ENCODE measurements around the gene RTEL1.
A peak's percentile ranks its signal among the peaks of the same experiment; 100 is the strongest.

The RTEL1 gene

DNA sequence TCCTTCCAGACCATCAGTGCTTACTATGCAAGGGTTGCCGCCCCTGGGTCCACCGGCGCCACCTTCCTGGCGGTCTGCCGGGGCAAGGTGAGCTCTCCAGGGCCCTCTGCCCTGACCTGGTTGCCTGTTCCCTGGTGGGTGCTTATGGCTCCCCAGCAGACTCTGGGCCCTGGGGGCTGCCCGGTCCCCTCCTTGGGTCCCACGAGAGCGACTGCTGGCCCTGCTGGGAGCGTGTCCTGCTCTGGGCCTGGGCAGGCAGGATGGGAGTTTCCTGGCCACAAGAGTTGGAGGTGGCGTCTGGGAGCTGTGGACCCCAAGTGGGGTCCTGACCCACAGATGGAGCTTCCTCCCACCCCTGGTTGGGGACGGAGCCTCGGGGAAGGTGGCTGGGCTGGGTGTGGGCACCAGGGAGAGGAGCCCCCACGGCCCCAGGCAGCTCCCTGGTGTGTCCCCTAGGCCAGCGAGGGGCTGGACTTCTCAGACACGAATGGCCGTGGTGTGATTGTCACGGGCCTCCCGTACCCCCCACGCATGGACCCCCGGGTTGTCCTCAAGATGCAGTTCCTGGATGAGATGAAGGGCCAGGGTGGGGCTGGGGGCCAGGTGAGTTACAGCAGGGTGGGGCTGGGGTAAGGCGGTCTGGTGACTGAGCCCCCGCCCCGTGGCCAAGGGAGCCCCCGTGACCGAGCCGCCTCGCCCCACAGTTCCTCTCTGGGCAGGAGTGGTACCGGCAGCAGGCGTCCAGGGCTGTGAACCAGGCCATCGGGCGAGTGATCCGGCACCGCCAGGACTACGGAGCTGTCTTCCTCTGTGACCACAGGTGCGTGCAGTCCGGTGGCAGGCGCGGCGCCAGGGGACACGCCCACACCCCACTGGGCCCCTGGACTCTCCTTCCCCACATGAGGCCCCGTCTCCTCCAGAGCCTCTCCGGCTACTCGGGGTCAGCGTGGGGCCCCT lies 31.2 kb downstream of the RTEL1 start:
- Histone ChIP-seq H3K4me1 (ENCODE audit: control insufficient read depth, insufficient read depth, low read length) (peaks cover 23% of the 10 kb centered on the region), H3K36me3 (ENCODE audit: control insufficient read depth, insufficient read depth, low read length, severe bottlenecking) (no peaks in the 10 kb centered on the region), H3K9me3 (ENCODE audit: control insufficient read depth, low read length) (no peaks in the 10 kb centered on the region), H3K27me3 (replicated peaks; ENCODE audit: control insufficient read depth, insufficient read depth, low read length) (no peaks in the 10 kb centered on the region), H3K4me3 (ENCODE audit: low read length) (no peak overlapping the region), H3K9ac (ENCODE audit: low read length) (no peak overlapping the region)
- no peak for DNase-seq (ENCODE audit: low read depth)

DNA sequence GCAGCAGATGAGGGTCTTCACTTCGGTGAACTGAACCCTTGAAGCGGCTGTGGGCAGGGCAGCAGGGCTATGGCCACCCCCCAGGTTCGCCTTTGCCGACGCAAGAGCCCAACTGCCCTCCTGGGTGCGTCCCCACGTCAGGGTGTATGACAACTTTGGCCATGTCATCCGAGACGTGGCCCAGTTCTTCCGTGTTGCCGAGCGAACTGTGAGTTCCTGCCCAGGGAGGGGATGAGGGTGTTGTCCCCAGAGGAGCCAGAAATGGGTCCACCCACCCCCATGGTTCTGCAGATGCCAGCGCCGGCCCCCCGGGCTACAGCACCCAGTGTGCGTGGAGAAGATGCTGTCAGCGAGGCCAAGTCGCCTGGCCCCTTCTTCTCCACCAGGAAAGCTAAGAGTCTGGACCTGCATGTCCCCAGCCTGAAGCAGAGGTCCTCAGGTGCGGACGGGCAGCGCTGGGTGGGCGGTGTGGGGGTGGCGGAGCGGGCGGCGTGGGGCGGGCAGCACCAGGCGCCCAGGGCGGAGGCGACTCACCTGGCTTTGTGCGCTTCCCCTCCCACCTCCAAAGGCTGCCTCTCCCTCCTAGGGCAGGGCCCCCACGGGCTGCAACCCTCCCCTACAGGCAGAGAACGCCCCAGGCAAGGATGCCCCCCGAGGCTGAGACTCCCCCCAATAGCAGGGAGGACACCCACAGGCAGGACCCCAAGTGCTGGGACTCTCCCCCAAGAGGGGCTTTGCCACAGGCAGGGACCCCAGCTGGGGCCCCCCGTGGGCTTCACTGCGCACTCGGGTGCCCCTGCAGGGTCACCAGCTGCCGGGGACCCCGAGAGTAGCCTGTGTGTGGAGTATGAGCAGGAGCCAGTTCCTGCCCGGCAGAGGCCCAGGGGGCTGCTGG lies 32.1 kb downstream of the RTEL1 start:
- Histone ChIP-seq H3K36me3 (ENCODE audit: control insufficient read depth, insufficient read depth, low read length, severe bottlenecking) (no peaks in the 10 kb centered on the region), H3K9me3 (ENCODE audit: control insufficient read depth, low read length) (no peaks in the 10 kb centered on the region), H3K4me1 (ENCODE audit: control insufficient read depth, insufficient read depth, low read length) (peaks cover 23% of the 10 kb centered on the region), H3K9ac (ENCODE audit: low read length) (no peak overlapping the region), H3K4me3 (ENCODE audit: low read length) (no peak overlapping the region), H3K27me3 (replicated peaks; ENCODE audit: control insufficient read depth, insufficient read depth, low read length) (no peaks in the 10 kb centered on the region)
- DNase-seq (ENCODE audit: low read depth) = no peak

DNA sequence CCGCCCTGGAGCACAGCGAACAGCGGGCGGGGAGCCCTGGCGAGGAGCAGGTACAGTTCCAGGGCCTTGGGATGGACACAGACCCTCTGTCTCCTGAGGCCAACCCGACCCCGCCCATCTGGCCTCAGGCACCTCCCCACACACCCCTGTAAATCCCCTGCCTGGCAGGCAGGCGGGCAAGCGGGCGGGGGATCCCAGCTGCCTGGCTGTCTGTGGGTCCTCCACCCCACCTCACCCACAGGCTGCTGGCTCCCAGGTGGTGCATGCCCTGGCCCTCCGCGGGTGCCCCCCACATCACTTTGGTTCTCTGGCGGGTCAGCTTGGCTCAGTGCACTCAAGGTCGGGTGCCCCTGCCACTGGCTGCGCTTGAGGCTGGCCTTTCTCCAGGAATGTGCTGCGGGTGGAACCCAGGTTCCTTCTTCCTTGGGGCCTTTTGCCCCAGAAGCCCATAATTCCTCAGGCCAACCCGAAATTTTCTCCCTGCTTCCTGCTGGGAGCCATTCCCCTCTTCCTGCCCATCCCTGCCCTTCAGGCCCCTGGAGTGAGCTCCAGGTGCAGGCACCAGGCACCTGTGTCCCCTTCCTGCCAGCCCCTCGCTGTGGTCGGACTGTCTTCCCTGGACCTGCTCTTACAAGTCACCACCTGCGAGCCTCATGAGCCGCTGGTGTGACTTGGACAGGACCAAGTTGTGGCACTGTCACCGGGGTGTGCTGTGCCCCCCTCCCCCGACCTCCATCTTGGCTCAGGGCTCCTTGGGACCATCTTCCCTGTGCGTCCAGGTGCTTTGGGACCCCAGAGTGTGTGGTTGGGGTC lies 33.0 kb downstream of the RTEL1 start:
- Histone ChIP-seq H3K9me3 (ENCODE audit: control insufficient read depth, low read length) (no peaks in the 10 kb centered on the region), H3K27me3 (replicated peaks; ENCODE audit: control insufficient read depth, insufficient read depth, low read length) (no peaks in the 10 kb centered on the region), H3K36me3 (ENCODE audit: control insufficient read depth, insufficient read depth, low read length, severe bottlenecking) (no peaks in the 10 kb centered on the region), H3K4me3 (ENCODE audit: low read length) (no peak overlapping the region), H3K4me1 (ENCODE audit: control insufficient read depth, insufficient read depth, low read length) (peaks cover 23% of the 10 kb centered on the region), H3K9ac (ENCODE audit: low read length) (no peak overlapping the region)
- DNase-seq (ENCODE audit: low read depth) = no peak

DNA sequence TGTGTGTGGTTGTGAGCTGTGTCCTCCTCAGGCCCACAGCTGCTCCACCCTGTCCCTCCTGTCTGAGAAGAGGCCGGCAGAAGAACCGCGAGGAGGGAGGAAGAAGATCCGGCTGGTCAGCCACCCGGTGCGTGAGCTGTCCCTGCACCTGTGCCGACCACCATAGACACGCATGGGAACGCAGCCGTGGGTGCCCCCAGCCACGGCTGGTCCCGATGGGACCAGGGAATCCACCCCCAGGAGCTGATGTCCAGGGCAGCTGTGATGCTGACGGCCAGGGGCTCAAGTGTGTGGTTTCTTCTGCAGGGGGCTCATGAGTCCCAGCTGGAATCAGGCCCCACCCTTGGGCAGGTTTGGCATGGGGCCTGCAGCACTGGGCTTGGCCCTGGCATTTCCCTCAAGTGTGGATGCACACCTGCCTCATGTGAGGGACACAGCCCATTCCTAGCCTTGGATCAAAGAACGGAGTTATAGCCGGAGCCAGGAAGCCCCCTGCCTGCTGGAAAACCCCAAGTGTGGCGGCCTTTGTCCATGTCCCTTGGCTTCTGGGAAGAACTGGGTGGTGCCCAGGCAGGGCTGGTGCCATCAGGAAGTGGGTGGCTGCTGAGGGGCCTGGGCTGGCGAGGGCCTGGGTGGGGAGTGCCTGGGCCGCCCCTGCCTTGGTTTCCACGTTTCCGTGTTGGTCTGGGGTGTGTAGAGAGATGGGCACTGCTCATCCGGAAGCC lies 33.8 kb downstream of the RTEL1 start:
- no peaks in the 10 kb centered on the region for H3K36me3 ChIP-seq (ENCODE audit: control insufficient read depth, insufficient read depth, low read length, severe bottlenecking)
- DNase-seq (ENCODE audit: low read depth) = no peak
- no peaks in the 10 kb centered on the region for H3K27me3 ChIP-seq (replicated peaks; ENCODE audit: control insufficient read depth, insufficient read depth, low read length)
- H3K9ac ChIP-seq (ENCODE audit: low read length) = no peak overlapping the region
- H3K4me1 ChIP-seq (ENCODE audit: control insufficient read depth, insufficient read depth, low read length) = peaks cover 20% of the 10 kb centered on the region
- H3K9me3 ChIP-seq (ENCODE audit: control insufficient read depth, low read length) = no peaks in the 10 kb centered on the region
- H3K4me3 ChIP-seq (ENCODE audit: low read length) = no peak overlapping the region

DNA sequence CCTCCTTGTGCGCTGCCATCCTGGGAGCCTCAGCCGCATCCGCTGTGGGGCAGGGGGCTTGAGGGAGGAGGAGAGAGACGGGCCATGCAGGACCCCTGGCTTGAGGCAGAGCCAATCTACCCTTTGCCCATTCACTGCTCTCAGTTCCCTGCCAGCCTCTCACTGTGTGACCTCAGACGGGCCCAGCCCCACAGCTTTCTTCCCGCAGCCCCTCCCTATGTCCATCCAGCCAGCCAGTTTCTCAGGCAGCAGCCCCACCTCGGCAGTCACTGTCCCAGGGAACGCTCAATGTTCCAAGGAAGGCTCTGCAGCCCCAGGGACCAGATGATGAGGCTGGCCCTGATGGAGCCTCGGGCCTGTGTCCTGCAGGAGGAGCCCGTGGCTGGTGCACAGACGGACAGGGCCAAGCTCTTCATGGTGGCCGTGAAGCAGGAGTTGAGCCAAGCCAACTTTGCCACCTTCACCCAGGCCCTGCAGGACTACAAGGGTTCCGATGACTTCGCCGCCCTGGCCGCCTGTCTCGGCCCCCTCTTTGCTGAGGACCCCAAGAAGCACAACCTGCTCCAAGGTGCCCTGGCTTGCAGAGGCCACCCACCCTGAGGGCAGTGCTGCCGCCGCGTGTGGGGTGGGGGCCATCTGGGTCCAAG lies 34.4 kb downstream of the RTEL1 start:
- Histone ChIP-seq H3K4me3 (ENCODE audit: low read length) (no peak overlapping the region), H3K9ac (ENCODE audit: low read length) (no peak overlapping the region), H3K36me3 (ENCODE audit: control insufficient read depth, insufficient read depth, low read length, severe bottlenecking) (no peaks in the 10 kb centered on the region), H3K9me3 (ENCODE audit: control insufficient read depth, low read length) (no peaks in the 10 kb centered on the region), H3K27me3 (replicated peaks; ENCODE audit: control insufficient read depth, insufficient read depth, low read length) (no peaks in the 10 kb centered on the region), H3K4me1 (ENCODE audit: control insufficient read depth, insufficient read depth, low read length) (peaks cover 20% of the 10 kb centered on the region)
- DNase-seq (ENCODE audit: low read depth) = peak; percentile 23

GRCh38 chr20:63693083-63693732 lies 35.1 kb downstream of the RTEL1 start:
- H3K4me3 ChIP-seq (ENCODE audit: low read length) = no peak overlapping the region
- no peaks in the 10 kb centered on the region for H3K36me3 ChIP-seq (ENCODE audit: control insufficient read depth, insufficient read depth, low read length, severe bottlenecking)
- H3K27me3 ChIP-seq (replicated peaks; ENCODE audit: control insufficient read depth, insufficient read depth, low read length) = no peaks in the 10 kb centered on the region
- no peaks in the 10 kb centered on the region for H3K9me3 ChIP-seq (ENCODE audit: control insufficient read depth, low read length)
- H3K4me1 ChIP-seq (ENCODE audit: control insufficient read depth, insufficient read depth, low read length) = peaks cover 21% of the 10 kb centered on the region
- DNase-seq (ENCODE audit: low read depth) = no peak
- H3K9ac ChIP-seq (ENCODE audit: low read length) = no peak overlapping the region

GRCh38 chr20:63693733-63694583 lies 35.8 kb downstream of the RTEL1 start:
- Histone ChIP-seq H3K27me3 (replicated peaks; ENCODE audit: control insufficient read depth, insufficient read depth, low read length) (no peaks in the 10 kb centered on the region), H3K4me1 (ENCODE audit: control insufficient read depth, insufficient read depth, low read length) (peaks cover 29% of the 10 kb centered on the region), H3K4me3 (ENCODE audit: low read length) (no peak overlapping the region), H3K36me3 (ENCODE audit: control insufficient read depth, insufficient read depth, low read length, severe bottlenecking) (no peaks in the 10 kb centered on the region), H3K9me3 (ENCODE audit: control insufficient read depth, low read length) (no peaks in the 10 kb centered on the region), H3K9ac (ENCODE audit: low read length) (no peak overlapping the region)
- DNase-seq (ENCODE audit: low read depth) = no peak

GRCh38 chr20:63694584-63695423 lies 36.7 kb downstream of the RTEL1 start:
- no peak overlapping the region for H3K9ac ChIP-seq (ENCODE audit: low read length)

More at GRCh38 chr20:63694584-63695423, 36.7 kb downstream of the RTEL1 start:
- H3K4me1 ChIP-seq (ENCODE audit: control insufficient read depth, insufficient read depth, low read length) = peaks cover 37% of the 10 kb centered on the region
- no peak overlapping the region for H3K4me3 ChIP-seq (ENCODE audit: low read length)
- no peaks in the 10 kb centered on the region for H3K36me3 ChIP-seq (ENCODE audit: control insufficient read depth, insufficient read depth, low read length, severe bottlenecking)
- no peaks in the 10 kb centered on the region for H3K9me3 ChIP-seq (ENCODE audit: control insufficient read depth, low read length)
- DNase-seq (ENCODE audit: low read depth) = no peak
- no peaks in the 10 kb centered on the region for H3K27me3 ChIP-seq (replicated peaks; ENCODE audit: control insufficient read depth, insufficient read depth, low read length)

All from adipocyte (in vitro differentiated cells).